ENCODE data around the gene TCEAL1. TPM values are rescaled to one million over a fixed set of nuclear protein-coding genes. Genes with fewer than 3 reads are reported as not detected.
"Not testable (repeated sequence)": the region's sequence is repeated elsewhere in the genome, so short reads cannot be mapped to it uniquely, and the experiment has no call there.

The TCEAL1 gene
- total and polyA plus RNA-seq, 8 donors, result 2.9 to 183 (median 43.5) TPM

DNA sequence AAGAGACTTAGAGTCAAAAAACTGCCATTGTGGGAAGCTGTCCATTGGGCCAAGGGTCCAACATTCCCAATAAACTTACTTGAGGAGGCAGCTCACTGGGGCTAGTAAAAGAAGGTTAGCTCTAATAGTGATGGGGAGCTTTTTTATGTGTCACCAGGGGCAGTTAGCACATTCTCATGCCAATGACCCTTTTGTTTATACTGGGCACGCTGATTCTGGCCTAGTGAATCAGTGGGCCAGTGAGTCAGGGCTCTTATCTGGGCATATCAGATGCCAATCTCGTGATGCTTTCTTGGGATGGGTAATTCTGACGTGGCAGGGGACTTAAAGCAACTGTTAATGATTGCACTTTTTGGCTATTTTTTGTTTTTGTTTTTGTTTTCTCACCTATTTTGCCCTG, 27.8 kb downstream of the TCEAL1 start:
- Histone ChIP-seq H3K9me3 (no peaks in the 10 kb centered on the region), H3K36me3 (no peaks in the 10 kb centered on the region), H3K27me3 (no peaks in the 10 kb centered on the region), H3K4me1 (no peaks in the 10 kb centered on the region), H3K4me3 (no peak overlapping the region), H3K27ac (no peak overlapping the region)
- no peak for DNase-seq
- intact Hi-C loops (cut with DNase I; ENCODE audit: low total_unique reads), result no loop called here
- TF ChIP-seq EP300 (IDR thresholded peaks at IDR 0.05), result no peak
- TF ChIP-seq, protein P1, sequence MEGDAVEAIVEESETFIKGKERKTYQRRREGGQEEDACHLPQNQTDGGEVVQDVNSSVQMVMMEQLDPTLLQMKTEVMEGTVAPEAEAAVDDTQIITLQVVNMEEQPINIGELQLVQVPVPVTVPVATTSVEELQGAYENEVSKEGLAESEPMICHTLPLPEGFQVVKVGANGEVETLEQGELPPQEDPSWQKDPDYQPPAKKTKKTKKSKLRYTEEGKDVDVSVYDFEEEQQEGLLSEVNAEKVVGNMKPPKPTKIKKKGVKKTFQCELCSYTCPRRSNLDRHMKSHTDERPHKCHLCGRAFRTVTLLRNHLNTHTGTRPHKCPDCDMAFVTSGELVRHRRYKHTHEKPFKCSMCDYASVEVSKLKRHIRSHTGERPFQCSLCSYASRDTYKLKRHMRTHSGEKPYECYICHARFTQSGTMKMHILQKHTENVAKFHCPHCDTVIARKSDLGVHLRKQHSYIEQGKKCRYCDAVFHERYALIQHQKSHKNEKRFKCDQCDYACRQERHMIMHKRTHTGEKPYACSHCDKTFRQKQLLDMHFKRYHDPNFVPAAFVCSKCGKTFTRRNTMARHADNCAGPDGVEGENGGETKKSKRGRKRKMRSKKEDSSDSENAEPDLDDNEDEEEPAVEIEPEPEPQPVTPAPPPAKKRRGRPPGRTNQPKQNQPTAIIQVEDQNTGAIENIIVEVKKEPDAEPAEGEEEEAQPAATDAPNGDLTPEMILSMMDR (IDR thresholded peaks at IDR 0.05), result no peak
- TF ChIP-seq POLR2AphosphoS5 (IDR thresholded peaks at IDR 0.05), result no peak
- TF ChIP-seq POLR2A (IDR thresholded peaks at IDR 0.05), result no peak
- 29 to 68% (median 45%) methylated on average over 2 to 3 of the region's 3 CpGs for WGBS, 5 donors

GRCh38 chrX:103657066-103657465, 28.3 kb downstream of the TCEAL1 start:
- H3K27me3 ChIP-seq; H3K4me1 ChIP-seq; intact Hi-C loops (cut with DNase I; ENCODE audit: low total_unique reads); H3K4me3 ChIP-seq; H3K27ac ChIP-seq; H3K9me3 ChIP-seq; DNase-seq; H3K36me3 ChIP-seq: not testable (repeated sequence)
- 85 to 97% (median 93%) methylated on average over 2 of the region's 2 CpGs for WGBS, 5 donors

DNA sequence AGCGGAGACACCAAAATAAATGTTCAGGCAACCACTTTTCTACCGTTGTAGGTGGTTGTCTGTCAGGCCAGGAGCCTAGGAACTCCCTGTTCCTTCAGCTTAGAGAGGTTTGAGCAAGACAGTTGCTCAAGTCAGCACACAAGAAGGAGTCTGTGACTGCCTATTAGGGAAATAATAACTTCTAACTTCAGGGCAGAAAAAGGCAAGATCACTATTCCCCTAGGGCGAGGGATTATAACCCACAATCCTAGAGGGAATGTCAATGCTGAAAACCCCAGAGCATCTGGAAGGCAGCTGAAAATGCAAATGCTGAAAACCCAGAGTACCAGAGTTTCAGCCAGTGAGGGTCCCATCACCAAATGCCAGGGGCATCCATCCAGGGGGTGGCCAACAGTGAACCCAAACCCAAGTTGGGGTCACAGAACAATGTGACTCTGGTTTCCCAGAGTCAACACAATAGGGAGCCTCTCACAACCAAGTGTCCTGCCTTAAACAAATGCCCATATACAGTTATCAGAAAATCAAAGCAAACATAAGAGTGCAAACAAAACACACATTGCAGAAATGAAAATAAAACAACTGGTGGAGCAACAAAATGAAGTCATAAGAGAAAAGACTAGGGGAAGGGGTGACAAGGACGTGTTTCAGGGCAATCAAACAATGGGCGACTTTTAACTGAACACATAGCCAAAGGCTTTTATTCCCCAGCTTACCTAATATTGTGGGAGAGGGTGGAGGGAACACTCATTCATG, 30.1 kb downstream of the TCEAL1 start:
- Histone ChIP-seq H3K9me3 (no peaks in the 10 kb centered on the region), H3K4me1 (peaks cover 0 to 1% (median under 1%) of the 10 kb centered on the region in 4 donors), H3K27ac (no peak overlapping the region), H3K36me3 (no peaks in the 10 kb centered on the region), H3K4me3 (no peak overlapping the region), H3K27me3 (peaks cover 0 to 4% (median 0%) of the 10 kb centered on the region in 3 donors)
- intact Hi-C loops (cut with DNase I; ENCODE audit: low total_unique reads), result no loop called here
- DNase-seq, result no peak
- WGBS, 5 donors, result 45 to 72% (median 56%) methylated on average over 4 to 5 of the region's 5 CpGs
- TF ChIP-seq POLR2AphosphoS5 (IDR thresholded peaks at IDR 0.05) (no peak), EP300 (IDR thresholded peaks at IDR 0.05) (no peak), POLR2A (IDR thresholded peaks at IDR 0.05) (no peak)
- TF ChIP-seq, protein P1 (IDR thresholded peaks at IDR 0.05), result no peak

GRCh38 chrX:103659460-103659859, 30.7 kb downstream of the TCEAL1 start:
- 79 to 100% (median 86%) methylated on average over 2 of the region's 2 CpGs for WGBS, 5 donors
- H3K27me3 ChIP-seq; H3K27ac ChIP-seq; DNase-seq; H3K36me3 ChIP-seq; H3K4me3 ChIP-seq; H3K4me1 ChIP-seq; H3K9me3 ChIP-seq; intact Hi-C loops (cut with DNase I; ENCODE audit: low total_unique reads): not testable (repeated sequence)

DNA sequence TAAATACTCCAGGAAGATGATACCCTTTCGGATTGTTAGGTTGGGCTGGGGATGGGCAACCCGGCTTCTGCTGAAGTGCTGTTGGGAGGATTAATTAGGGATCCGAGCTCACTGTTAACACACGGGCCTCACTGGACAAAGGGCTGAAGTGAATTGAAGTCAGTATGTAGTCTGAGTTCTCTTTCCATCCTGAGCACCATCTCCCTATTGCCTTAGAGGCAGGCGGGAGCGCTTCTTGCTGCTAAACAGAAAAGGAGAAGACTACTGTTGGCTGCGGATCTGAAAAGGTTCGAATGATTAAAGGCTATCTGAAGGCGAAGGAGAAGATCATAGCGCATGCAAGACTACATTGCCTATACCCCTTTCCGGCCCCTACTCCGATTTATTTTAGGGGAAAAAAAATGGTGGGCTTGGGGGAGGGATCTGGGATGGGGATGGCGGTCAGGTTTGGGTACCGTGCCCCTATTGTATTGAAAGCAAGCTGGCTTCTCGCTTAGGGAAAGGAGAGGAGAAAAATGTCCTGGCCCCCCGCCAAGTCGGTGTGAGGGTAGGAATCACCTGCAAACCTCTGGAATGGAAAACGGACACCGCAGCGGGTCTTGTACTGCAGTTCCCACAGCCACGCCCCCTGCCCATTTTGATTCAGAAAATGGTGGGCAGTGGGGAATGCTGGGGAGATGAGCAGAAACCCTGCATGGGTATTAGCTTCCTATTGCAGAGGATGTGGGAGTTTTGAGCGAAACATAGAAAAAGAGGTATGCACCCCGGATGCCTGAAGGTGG, 35.4 kb downstream of the TCEAL1 start:
- peak; percentile 32 to 43 for DNase-seq
- no peak overlapping the region for H3K27ac ChIP-seq
- peaks cover 0 to 8% (median 2%) of the 10 kb centered on the region in 4 donors for H3K4me1 ChIP-seq
- no peaks in the 10 kb centered on the region for H3K9me3 ChIP-seq
- H3K27me3 ChIP-seq, result peaks cover 0 to 11% (median 0%) of the 10 kb centered on the region in 3 donors
- H3K36me3 ChIP-seq, result no peaks in the 10 kb centered on the region
- H3K4me3 ChIP-seq, result no peak overlapping the region
- TF ChIP-seq POLR2AphosphoS5 (IDR thresholded peaks at IDR 0.05) (no peak), POLR2A (IDR thresholded peaks at IDR 0.05) (no peak), EP300 (IDR thresholded peaks at IDR 0.05) (no peak)
- TF ChIP-seq, protein P1 (IDR thresholded peaks at IDR 0.05), result no peak
- intact Hi-C loops (cut with DNase I; ENCODE audit: low total_unique reads), result no loop called here
- 19 to 35% (median 26%) methylated on average over 21 to 23 of the region's 23 CpGs for WGBS, 5 donors
